GM03348 (cell line): ENCODE results near the gene FAM20C.

Experiments used
- DNase-seq: peaks from one replicate; pipeline ENCODE4 v3.0.0; 2012; ENCODE audit warnings: low spot score

Gene FAM20C

DNA sequence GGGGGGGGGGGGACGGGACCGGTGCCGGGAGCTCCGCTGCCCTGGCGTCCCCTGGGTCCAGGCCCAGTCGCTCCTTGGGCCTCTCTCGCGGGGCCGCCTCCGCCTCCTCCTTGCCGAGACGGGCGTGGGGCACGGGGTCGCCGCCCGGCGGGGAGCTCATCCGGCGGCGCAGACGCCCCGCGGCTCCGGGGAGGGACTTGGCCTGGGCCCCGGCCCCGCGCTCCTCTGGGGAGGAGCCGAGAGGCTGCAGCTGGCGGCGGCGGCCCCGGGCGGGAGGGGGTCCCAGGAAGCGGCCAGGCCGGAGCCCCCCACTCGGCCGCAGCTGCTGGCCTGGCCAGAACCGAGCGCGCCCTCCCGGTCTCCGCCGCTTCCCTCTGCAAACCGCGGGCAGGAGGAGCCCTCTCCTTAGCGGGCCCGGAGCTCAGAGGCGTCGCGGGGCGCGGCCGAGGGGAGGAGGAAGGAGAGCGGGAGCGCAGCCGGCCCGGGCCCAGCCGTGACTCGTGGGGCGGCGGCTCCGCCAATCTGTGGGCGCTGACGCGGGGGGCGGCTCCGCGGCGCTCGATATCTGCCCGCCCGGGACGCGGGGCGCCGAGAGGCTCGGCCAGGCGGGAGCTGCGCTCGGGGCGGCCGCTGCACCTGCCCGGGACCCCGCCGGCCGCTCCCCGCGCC is at the start of gene FAM20C:
Gene FAM20C (plus strand): TSS at position 591 of the 669 bp plus-strand sequence. CDS start 629 bp downstream, outside the sequence.
- DNase-seq = peak; percentile 98

DNA sequence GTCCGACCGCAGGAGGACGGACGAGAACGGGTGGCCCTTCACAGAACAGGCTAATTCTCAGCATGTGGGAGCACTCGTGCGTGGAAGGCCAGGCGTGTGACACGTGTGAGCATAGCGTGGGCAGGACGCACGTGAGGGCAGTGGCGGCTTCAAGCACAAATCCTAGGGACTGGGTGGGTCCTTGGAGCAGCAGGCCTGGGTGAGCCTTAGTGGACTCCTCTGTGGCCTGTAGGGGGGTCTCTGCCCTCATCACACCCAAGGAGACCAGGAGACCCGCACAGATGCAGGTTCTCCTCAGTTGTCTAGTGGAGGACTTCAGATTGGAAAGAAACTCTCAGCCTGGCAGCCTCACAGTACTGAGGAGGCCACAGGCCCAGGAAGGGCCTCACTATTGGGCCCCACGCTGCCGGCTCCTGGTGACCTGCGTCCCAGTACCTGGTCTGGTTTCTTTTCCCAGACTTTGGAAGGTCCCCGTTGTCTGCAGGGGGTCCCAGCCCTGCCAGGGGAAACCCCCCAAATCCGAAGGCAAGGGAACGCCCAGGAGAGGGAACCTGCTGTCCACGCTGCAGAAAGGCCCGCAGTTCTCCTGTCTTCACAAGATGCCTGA is 49.1 kb upstream of the FAM20C start:
- no peak for DNase-seq

- no peak for DNase-seq
Observed at GRCh38 chr7:143811-144453, 48.4 kb upstream of the FAM20C start.

DNA sequence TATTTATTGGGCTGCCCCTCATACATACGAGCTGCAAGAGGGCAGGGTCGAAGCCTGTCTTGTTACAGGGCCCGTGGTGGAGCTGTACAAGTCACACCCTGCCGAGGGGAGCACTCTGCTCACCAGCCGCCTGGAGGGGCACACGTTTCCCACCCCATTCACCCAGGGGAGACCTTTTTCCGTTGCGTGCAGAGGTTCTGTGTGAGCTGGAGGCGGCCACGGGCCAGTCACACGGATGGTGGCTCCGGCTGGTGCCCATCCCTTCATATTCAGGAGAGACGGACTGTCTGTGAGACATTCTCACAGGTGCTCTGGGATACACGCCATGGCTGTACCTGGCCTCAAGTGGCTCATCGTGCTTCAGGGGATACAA is 47.9 kb upstream of the FAM20C start:
- no peak for DNase-seq

DNA sequence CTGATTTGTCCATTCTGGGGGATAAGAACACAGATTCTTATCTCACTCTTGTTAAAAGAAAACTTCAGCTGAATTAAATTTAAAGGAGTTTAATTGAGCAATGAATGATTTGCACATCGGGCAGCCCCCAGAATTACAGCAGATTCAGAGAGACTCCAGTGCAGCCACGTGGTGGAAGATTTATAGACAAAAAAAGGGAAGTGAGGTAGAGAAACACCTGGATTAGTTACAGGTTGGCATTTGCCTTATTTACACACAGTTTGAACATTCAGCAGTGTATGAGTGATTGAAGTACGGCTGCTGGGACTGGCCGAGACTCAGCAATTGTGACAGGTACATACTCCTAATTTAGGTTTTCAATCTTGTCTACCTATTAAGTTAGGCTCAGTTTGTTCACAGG is 46.5 kb upstream of the FAM20C start:
- no peak for DNase-seq

DNA sequence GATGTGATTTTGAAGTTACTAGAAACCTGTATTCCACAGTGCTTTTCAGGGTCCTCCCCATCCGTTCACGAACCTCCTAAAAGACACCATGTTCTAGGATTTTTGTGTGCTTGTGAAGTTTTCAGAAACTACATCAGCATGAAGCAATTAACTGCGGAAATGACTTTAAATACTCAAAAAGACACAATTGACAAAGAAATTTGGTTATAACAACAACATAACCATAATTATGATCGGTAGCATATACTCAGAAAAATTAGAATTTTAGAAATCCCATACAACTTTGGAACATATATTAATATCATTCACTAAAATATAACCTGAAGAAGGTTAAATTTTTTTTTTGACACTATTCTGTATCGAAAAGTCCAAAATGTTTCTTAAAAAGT is 43.8 kb upstream of the FAM20C start:
- no peak for DNase-seq

GRCh38 chr7:148932-149790 is 43.2 kb upstream of the FAM20C start:
- DNase-seq = peak; percentile 100

DNA sequence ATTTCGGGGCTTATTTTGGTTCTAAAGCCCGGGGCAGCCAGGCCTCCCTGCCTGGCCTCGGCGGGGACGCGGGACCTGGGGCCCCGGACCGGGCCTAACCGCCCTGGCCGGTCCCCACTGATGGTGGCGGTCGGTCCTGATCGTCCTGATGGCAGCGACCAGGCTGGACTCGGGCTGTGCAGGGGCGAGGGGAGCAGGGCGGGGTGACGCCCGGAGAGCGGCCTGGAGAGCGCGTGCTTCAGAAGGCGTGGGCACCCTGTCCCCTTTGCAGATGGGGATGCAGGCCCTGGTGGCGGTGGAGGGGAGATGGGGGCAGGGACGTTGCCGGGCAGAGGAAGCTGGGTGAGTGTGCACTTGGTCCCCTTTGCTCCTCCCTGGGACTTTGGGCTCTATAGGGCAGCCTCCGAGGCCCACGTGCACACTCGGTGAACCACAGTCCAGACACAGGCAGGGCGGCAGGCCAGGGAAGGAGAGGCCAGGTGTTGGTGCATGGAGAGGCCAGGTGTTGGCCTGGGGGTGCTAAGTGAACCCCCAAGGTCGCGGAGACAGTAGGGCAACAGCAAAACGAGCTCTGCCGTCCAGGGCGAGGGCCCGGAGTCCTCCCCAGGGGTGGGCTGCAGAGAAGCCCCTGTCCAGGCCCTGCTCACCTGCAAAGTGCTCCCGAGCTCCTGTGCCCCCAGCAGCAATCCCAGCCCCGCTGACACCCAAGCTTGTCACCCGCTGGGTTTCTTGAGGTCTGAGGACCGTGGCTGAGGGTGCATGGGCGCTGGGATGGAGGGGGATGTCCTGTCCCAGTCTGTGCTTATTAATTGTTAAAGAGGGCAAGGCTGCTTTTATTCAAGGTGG is 42.4 kb upstream of the FAM20C start:
- no peak for DNase-seq

DNA sequence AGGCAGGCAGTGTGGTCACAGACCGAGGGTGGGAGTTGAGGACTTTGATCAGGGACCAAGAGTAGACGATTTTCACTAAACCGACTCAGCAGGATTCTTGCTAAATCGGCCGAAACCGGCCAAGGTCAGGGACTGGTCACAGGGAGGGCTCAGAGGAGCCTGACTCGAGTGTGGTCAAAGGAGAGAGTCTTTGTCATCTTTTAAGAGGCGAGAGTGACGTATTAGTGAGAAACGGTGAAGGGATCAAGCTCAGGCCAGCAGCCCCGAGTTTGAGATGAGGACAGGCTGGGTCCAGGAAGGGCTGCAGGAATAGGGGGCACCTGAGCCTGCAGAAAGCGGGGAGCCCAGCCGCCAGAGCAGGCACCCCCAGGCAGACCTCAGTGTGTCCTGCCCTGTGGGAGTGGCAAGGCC is 41.6 kb upstream of the FAM20C start:
- no peak for DNase-seq

GRCh38 chr7:151346-152050 is 40.9 kb upstream of the FAM20C start:
- no peak for DNase-seq

GRCh38 chr7:152702-153391 is 39.5 kb upstream of the FAM20C start:
- no peak for DNase-seq

DNA sequence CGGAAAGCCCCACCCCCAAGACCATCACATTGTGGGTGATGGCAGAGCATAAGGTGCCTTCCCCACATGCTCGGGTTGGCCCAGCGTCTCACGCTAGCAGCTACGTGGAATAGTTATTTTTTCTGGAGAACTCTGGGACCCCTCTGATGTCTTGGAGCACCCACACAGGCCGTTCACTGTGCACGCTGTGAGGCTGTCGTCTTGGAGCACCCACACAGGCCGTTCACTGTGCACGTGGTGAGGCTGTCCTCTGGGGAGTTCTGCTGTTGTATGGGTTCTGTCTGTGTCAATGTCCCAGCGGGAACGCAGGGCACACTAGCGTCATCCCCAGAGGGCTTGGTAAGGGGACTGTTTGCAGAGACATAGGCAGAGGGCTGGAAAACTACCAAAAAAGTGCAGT is 38.8 kb upstream of the FAM20C start:
- DNase-seq = no peak

GRCh38 chr7:154096-154799 is 38.1 kb upstream of the FAM20C start:
- no peak for DNase-seq

DNA sequence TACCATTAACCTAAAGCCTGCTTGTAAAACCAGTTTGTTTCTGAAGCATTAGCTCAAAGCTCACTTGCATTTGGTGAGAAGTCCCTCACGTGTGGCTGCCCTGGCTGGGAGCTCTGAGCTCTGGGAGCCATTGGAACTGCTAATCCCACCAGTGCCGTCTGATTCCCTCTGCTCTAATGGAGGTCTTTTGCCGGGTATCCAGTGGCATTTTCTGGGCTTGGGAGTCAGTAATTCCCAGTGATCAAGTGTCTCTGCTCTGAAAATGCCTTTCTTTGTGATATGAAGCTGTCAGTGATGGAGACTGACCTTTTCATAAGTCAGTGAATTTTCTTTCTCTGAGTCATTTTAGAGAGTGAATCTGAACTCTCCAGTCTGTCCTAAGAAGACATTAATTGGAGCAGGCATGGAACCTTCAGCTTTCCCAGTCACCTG is 36.9 kb upstream of the FAM20C start:
- peak; percentile 37 for DNase-seq

GRCh38 chr7:156111-157007 is 36.0 kb upstream of the FAM20C start:
- no peak for DNase-seq

- DNase-seq = no peak
Observed at GRCh38 chr7:157008-157310, 35.4 kb upstream of the FAM20C start.

GRCh38 chr7:157771-158625 is 34.4 kb upstream of the FAM20C start:
- no peak for DNase-seq

DNA sequence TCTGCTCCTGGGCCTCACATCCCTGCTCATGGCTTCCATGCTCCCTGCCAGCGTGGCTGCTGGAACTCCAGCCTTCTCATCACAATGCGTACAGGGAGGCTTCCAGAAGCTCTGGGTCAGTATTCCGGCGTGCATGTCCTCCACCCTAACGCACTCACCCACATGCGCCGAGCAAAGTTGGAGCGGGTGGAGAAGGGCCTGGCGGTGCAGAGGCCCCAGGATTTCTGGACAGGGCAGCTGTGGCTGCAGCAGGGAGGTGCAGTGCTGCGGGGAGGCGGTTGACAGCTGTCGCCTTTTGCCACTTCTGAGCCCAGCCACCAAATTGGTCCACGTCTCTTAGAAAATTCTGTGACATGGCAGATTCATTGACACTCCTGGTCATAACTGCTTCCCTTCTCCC is 33.6 kb upstream of the FAM20C start:
- DNase-seq = no peak
